Endodermal cell (in vitro differentiated cells): Measurements from ENCODE around the gene FBN2. TPM values are rescaled to one million over a fixed set of nuclear protein-coding genes. Genes with fewer than 3 reads are reported as not detected.

Source experiments
- DNase-seq: peaks from one replicate; pipeline ENCODE4 v3.0.0-alpha.2; 2017
- H3K27ac ChIP-seq: 2 replicates; pipeline ENCODE4 v1.5.1; 2013; ENCODE audit warnings: mild to moderate bottlenecking, low read depth, low read length, moderate library complexity
- H3K27me3 ChIP-seq: 2 replicates; pipeline ENCODE4 v1.6.1; 2013; ENCODE audit warnings: mild to moderate bottlenecking, low read length, moderate library complexity; ENCODE audit not compliant: insufficient read depth, control insufficient read depth, poor library complexity, severe bottlenecking
- H3K36me3 ChIP-seq: 2 replicates; pipeline ENCODE4 v1.7.0; 2013; ENCODE audit warnings: mild to moderate bottlenecking, low read length, moderate library complexity; ENCODE audit not compliant: control insufficient read depth, insufficient read depth
- H3K4me1 ChIP-seq: one replicate; pipeline ENCODE4 v1.7.0; 2013; ENCODE audit warnings: low read length; ENCODE audit not compliant: control insufficient read depth, insufficient read depth
- H3K4me3 ChIP-seq: 2 replicates; pipeline ENCODE4 v1.5.1; 2013; ENCODE audit warnings: mild to moderate bottlenecking, low read length, moderate library complexity
- H3K9ac ChIP-seq: 2 replicates; pipeline ENCODE4 v1.6.1; 2013; ENCODE audit warnings: mild to moderate bottlenecking, low read length, moderate library complexity; ENCODE audit not compliant: poor library complexity, severe bottlenecking; ENCODE audit errors: extremely low read depth
- H3K9me3 ChIP-seq: 2 replicates; pipeline ENCODE4 v1.6.1; 2013; ENCODE audit warnings: mild to moderate bottlenecking, low read length, moderate library complexity; ENCODE audit not compliant: control insufficient read depth
- H3K27ac Mint-ChIP-seq: 2 replicates; pipeline ENCODE4 v1.8.0; 2020; ENCODE audit warnings: mixed read lengths
- H3K27me3 Mint-ChIP-seq: 2 replicates; pipeline ENCODE4 v1.8.0; 2021; ENCODE audit warnings: mild to moderate bottlenecking, mixed read lengths; ENCODE audit not compliant: insufficient read depth
- H3K36me3 Mint-ChIP-seq: 2 replicates; pipeline ENCODE4 v1.8.0; 2020; ENCODE audit warnings: low read depth, mixed read lengths
- H3K4me1 Mint-ChIP-seq: 2 replicates; pipeline ENCODE4 v1.8.0; 2020; ENCODE audit warnings: mixed read lengths
- H3K4me3 Mint-ChIP-seq: 2 replicates; pipeline ENCODE4 v1.8.0; 2020; ENCODE audit warnings: mild to moderate bottlenecking, moderate library complexity, mixed read lengths
- H3K9me3 Mint-ChIP-seq: 2 replicates; pipeline ENCODE4 v1.8.0; 2020; ENCODE audit warnings: mild to moderate bottlenecking, mixed read lengths
- WGBS, 2 experiments: methylation state at CpG; one replicate each; pipeline versions ENCODE4 v1.1.5 to v1.1.7; 2013; ENCODE audit warnings: missing lambda C conversion rate in 2 of 2, mixed read lengths in 1 of 2; ENCODE audit not compliant: insufficient coverage in 1 of 2, insufficient read length in 1 of 2; 5-methylcytosine and 5-hydroxymethylcytosine counted together
- total RNA-seq, 2 donors: library from RNA; stranded (reverse); fragmentation: NEBNext Ultra II Directional in 1 of 2; extraction: Animal tissue kit (Norgen Biotek cat#: 25700) in 1 of 2; gene quantifications; 2 replicates in 1 of 2; 3 replicates in 1 of 2; pipeline ENCODE4 v1.2.1, GENCODE V29; 2021
- TF ChIP-seq, protein P1 (sequence below): fragments of 200-600 bp; sonication (generic); conservative IDR thresholded peaks from 2 replicates; pipeline ENCODE4 v1.5.0; 2021; ENCODE audit warnings: antibody characterized with exemption, mild to moderate bottlenecking

The FBN2 gene
- total RNA-seq, 2 donors from 2014 or later = 131 to 212 TPM

DNA sequence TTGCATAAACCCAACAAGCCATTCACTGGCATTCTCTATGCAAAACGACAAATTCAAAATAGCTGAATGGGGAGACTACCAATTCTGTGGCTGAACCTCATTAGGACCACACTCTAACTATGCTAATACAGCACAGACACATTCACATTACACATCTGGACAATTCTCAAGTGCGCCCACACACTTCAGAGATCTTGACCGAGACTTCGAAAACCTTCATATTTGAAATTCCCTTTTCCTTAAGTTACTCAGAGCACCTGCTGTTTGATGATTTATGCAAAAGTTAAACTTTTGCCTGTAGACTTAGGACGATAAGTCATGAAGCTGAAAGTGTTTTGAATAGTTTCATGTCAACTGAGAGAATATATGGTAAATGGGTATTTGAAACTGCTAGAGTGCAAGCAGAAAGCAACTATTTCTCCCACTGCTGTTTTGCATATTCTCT, 111.9 kb downstream of the FBN2 start:
- Mint-ChIP-seq H3K4me3 (no peak overlapping the region), H3K36me3 (peaks cover 2% of the 10 kb centered on the region), H3K27ac (no peak overlapping the region), H3K4me1 (peaks cover 8% of the 10 kb centered on the region), H3K27me3 (no peaks in the 10 kb centered on the region), H3K9me3 (no peaks in the 10 kb centered on the region)
- Histone ChIP-seq H3K9ac (no peak overlapping the region), H3K27me3 (no peaks in the 10 kb centered on the region), H3K27ac (no peak overlapping the region), H3K9me3 (peaks cover 25% of the 10 kb centered on the region), H3K36me3 (peaks cover 13% of the 10 kb centered on the region), H3K4me1 (no peaks in the 10 kb centered on the region), H3K4me3 (no peak overlapping the region)
- DNase-seq = no peak
- WGBS, 2 experiments = 75 to 86% methylated on average over 4 to 5 of the region's 5 CpGs
- TF ChIP-seq, protein P1, sequence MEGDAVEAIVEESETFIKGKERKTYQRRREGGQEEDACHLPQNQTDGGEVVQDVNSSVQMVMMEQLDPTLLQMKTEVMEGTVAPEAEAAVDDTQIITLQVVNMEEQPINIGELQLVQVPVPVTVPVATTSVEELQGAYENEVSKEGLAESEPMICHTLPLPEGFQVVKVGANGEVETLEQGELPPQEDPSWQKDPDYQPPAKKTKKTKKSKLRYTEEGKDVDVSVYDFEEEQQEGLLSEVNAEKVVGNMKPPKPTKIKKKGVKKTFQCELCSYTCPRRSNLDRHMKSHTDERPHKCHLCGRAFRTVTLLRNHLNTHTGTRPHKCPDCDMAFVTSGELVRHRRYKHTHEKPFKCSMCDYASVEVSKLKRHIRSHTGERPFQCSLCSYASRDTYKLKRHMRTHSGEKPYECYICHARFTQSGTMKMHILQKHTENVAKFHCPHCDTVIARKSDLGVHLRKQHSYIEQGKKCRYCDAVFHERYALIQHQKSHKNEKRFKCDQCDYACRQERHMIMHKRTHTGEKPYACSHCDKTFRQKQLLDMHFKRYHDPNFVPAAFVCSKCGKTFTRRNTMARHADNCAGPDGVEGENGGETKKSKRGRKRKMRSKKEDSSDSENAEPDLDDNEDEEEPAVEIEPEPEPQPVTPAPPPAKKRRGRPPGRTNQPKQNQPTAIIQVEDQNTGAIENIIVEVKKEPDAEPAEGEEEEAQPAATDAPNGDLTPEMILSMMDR = no peak

DNA sequence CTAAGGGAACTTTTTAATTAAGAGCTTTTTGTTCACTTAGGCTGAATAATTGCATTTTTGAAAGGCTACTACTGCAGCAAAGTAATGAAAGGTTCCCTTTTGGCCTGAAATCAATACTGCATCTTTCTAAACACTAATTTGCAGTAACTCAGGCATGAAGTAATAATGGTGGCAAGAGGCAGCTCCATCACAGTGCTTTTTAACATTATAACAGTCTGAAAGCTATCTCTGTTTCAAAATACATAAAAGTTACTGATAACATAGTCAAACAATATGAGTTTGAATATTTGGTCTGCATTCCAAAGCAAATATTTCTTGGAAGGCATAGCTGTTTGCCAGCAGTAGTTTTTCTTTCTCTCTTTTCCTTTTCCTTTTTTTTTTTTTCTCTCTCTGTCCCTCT, 113.4 kb downstream of the FBN2 start:
- H3K4me3 ChIP-seq = no peak overlapping the region
- DNase-seq = no peak
- Mint-ChIP-seq H3K4me3 (no peak overlapping the region), H3K27ac (no peak overlapping the region), H3K36me3 (peaks cover 2% of the 10 kb centered on the region), H3K27me3 (no peaks in the 10 kb centered on the region), H3K9me3 (no peaks in the 10 kb centered on the region), H3K4me1 (peaks cover 8% of the 10 kb centered on the region)
- no peak overlapping the region for H3K9ac ChIP-seq
- no peak overlapping the region for H3K27ac ChIP-seq
- H3K9me3 ChIP-seq = peaks cover 25% of the 10 kb centered on the region
- H3K4me1 ChIP-seq = no peaks in the 10 kb centered on the region
- TF ChIP-seq, protein P1 = no peak
- no peaks in the 10 kb centered on the region for H3K27me3 ChIP-seq
- peaks cover 13% of the 10 kb centered on the region for H3K36me3 ChIP-seq

DNA sequence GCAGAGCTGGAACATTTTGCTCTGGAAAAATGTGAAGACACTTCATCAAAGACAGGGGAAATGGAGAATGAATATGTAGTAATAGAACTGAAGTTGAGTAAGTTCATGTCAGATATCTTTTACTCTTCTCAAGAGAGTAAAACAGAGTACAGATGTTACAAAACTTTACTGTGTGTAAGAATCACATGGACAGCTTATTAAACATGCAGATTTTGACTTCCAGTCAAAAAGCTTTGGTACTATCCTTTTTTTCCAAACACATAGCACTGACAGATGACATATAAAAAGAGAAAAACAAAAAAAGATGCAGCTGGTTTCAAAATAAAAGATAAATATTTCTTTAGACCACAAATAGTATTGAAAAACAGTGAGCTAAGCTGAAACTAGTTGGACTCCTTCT, 115.4 kb downstream of the FBN2 start:
- H3K9me3 ChIP-seq = peaks cover 25% of the 10 kb centered on the region
- H3K27me3 Mint-ChIP-seq = no peaks in the 10 kb centered on the region
- TF ChIP-seq, protein P1 = no peak
- peaks cover 2% of the 10 kb centered on the region for H3K36me3 Mint-ChIP-seq
- no peak overlapping the region for H3K27ac ChIP-seq
- no peaks in the 10 kb centered on the region for H3K27me3 ChIP-seq
- no peak overlapping the region for H3K4me3 ChIP-seq
- H3K4me3 Mint-ChIP-seq = no peak overlapping the region
- H3K36me3 ChIP-seq = peaks cover 13% of the 10 kb centered on the region
- no peak overlapping the region for H3K27ac Mint-ChIP-seq
- no peaks in the 10 kb centered on the region for H3K9me3 Mint-ChIP-seq
- H3K9ac ChIP-seq = no peak overlapping the region
- peaks cover 4% of the 10 kb centered on the region for H3K4me1 Mint-ChIP-seq
- H3K4me1 ChIP-seq = no peaks in the 10 kb centered on the region
- DNase-seq = no peak
